IPS DF 6.9 (cell line): ENCODE results near the gene PCYT1B.

Source experiments
- DNase-seq: peaks from one replicate; pipeline ENCODE4 v3.0.0-alpha.2; 2013; ENCODE audit warnings: low read depth, low spot score
- H3K27ac ChIP-seq: one replicate; pipeline ENCODE4 v1.5.1; 2013; ENCODE audit warnings: low read length, control low read depth
- H3K27me3 ChIP-seq: 2 replicates; pipeline ENCODE4 v1.6.1; 2013; ENCODE audit warnings: mild to moderate bottlenecking, low read length; ENCODE audit not compliant: control insufficient read depth, insufficient read depth
- H3K36me3 ChIP-seq: 2 replicates; pipeline ENCODE4 v1.6.1; 2013; ENCODE audit warnings: low read length; ENCODE audit not compliant: control insufficient read depth, insufficient read depth
- H3K4me1 ChIP-seq: 2 replicates; pipeline ENCODE4 v1.6.1; 2013; ENCODE audit warnings: low read length; ENCODE audit not compliant: control insufficient read depth, insufficient read depth
- H3K4me3 ChIP-seq: 2 replicates; pipeline ENCODE4 v1.5.1; 2013; ENCODE audit warnings: mild to moderate bottlenecking, low read length
- H3K9me3 ChIP-seq: 2 replicates; pipeline ENCODE4 v1.6.1; 2013; ENCODE audit warnings: low read length, inconsistent platforms; ENCODE audit not compliant: control insufficient read depth, insufficient read depth
- WGBS: extraction: QIAGEN DNeasy Blood & Tissue Kit; methylation state at CpG from one replicate; pipeline ENCODE4 v1.1.7; 2013; ENCODE audit warnings: mixed read lengths, missing lambda C conversion rate; ENCODE audit not compliant: insufficient read length, insufficient coverage; 5-methylcytosine and 5-hydroxymethylcytosine counted together

PCYT1B gene

GRCh38 chrX:24536551-24536950, 110.6 kb downstream of the PCYT1B start:
- Histone ChIP-seq H3K4me3 (no peak overlapping the region), H3K27ac (no peak overlapping the region), H3K36me3 (0 out of 2 replicates have a peak, but pooled peaks cover 3% of the 10 kb centered on the region), H3K27me3 (no peaks in the 10 kb centered on the region), H3K4me1 (no peaks in the 10 kb centered on the region), H3K9me3 (no peaks in the 10 kb centered on the region)
- no peak for DNase-seq

GRCh38 chrX:24528605-24529004, 118.5 kb downstream of the PCYT1B start:
- DNase-seq: no peak
- Histone ChIP-seq H3K9me3 (no peaks in the 10 kb centered on the region), H3K36me3 (no peaks in the 10 kb centered on the region; the same call in 1 of the 2 replicates), H3K4me1 (peaks cover 2% of the 10 kb centered on the region), H3K27me3 (no peaks in the 10 kb centered on the region), H3K4me3 (no peak overlapping the region), H3K27ac (no peak overlapping the region)
- no CpG with 5 or more reads among the region's 1 CpG for WGBS

GRCh38 chrX:24526616-24527015, 120.5 kb downstream of the PCYT1B start:
- H3K36me3 ChIP-seq: no peaks in the 10 kb centered on the region; the same call in 1 of the 2 replicates
- WGBS: no CpG with 5 or more reads among the region's 2 CpGs
- H3K4me3 ChIP-seq: no peak overlapping the region
- no peaks in the 10 kb centered on the region for H3K27me3 ChIP-seq
- H3K4me1 ChIP-seq: peaks cover 2% of the 10 kb centered on the region
- no peaks in the 10 kb centered on the region for H3K9me3 ChIP-seq
- no peak overlapping the region for H3K27ac ChIP-seq
- DNase-seq: no peak

GRCh38 chrX:24525455-24525854, 121.7 kb downstream of the PCYT1B start:
- no peaks in the 10 kb centered on the region; the same call in 1 of the 2 replicates for H3K36me3 ChIP-seq
- H3K27ac ChIP-seq: no peak overlapping the region
- no CpG with 5 or more reads among the region's 2 CpGs for WGBS

GRCh38 chrX:24520472-24520871, 126.7 kb downstream of the PCYT1B start:
- H3K36me3 ChIP-seq: no peaks in the 10 kb centered on the region
- DNase-seq: no peak
- no peaks in the 10 kb centered on the region for H3K9me3 ChIP-seq
- H3K27me3 ChIP-seq: no peaks in the 10 kb centered on the region
- H3K4me1 ChIP-seq: no peaks in the 10 kb centered on the region
- no CpG with 5 or more reads among the region's 2 CpGs for WGBS
- no peak overlapping the region for H3K27ac ChIP-seq
- no peak overlapping the region for H3K4me3 ChIP-seq

More at GRCh38 chrX:24525455-24525854, 121.7 kb downstream of the PCYT1B start:
- H3K27me3 ChIP-seq: no peaks in the 10 kb centered on the region
- DNase-seq: no peak
- no peak overlapping the region for H3K4me3 ChIP-seq
- peaks cover 2% of the 10 kb centered on the region for H3K4me1 ChIP-seq
- no peaks in the 10 kb centered on the region for H3K9me3 ChIP-seq

GRCh38 chrX:24515447-24515846, 131.7 kb downstream of the PCYT1B start:
- no peak overlapping the region for H3K27ac ChIP-seq
- no peak for DNase-seq
- H3K4me1 ChIP-seq: no peaks in the 10 kb centered on the region
- 100% methylated on average over 2 of the region's 4 CpGs for WGBS
- H3K4me3 ChIP-seq: no peak overlapping the region
- H3K9me3 ChIP-seq: no peaks in the 10 kb centered on the region
- no peaks in the 10 kb centered on the region for H3K27me3 ChIP-seq
- no peaks in the 10 kb centered on the region for H3K36me3 ChIP-seq

GRCh38 chrX:24513416-24513815, 133.7 kb downstream of the PCYT1B start:
- no peak overlapping the region for H3K27ac ChIP-seq
- no peak for DNase-seq
- no CpG with 5 or more reads among the region's 5 CpGs for WGBS

GRCh38 chrX:24508375-24508774, 138.8 kb downstream of the PCYT1B start:
- H3K27me3 ChIP-seq: no peaks in the 10 kb centered on the region
- H3K36me3 ChIP-seq: no peaks in the 10 kb centered on the region
- no peak overlapping the region for H3K27ac ChIP-seq
- H3K9me3 ChIP-seq: no peaks in the 10 kb centered on the region
- no peaks in the 10 kb centered on the region for H3K4me1 ChIP-seq
- no peak for DNase-seq
- no CpG with 5 or more reads among the region's 8 CpGs for WGBS
- H3K4me3 ChIP-seq: no peak overlapping the region

More at GRCh38 chrX:24513416-24513815, 133.7 kb downstream of the PCYT1B start:
- Histone ChIP-seq H3K4me3 (no peak overlapping the region), H3K9me3 (no peaks in the 10 kb centered on the region), H3K36me3 (no peaks in the 10 kb centered on the region), H3K4me1 (no peaks in the 10 kb centered on the region), H3K27me3 (no peaks in the 10 kb centered on the region)
